ENCODE results near the gene ZNF385B.

DNA sequence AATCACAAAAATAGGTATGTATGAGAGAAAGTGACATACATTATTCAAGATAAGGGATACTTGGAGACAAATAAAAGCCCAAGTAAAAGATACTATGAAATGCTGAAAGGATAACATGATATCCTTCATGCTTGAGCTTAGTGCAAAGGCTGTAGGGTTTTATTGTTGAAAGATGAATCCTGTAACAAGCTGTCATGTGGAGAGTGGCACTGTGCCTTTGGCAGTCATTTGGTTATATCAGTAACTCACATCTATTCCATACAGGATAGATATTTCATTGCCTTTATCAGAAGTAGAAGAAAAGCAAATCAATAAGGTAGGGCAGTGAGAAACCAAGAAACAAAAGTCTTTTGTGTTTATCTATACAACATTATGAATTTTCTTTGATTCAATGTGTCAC is 211.0 kb downstream of the ZNF385B start:
- TF ChIP-seq CTCF (IDR thresholded peaks at IDR 0.05): no peak
- TF ChIP-seq POLR2A (IDR thresholded peaks at IDR 0.05; ENCODE audit: low read depth): no peak
- no peak for TF ChIP-seq POLR2AphosphoS5 (IDR thresholded peaks at IDR 0.05)
- no peak for TF ChIP-seq EP300 (IDR thresholded peaks at IDR 0.05)

Measured in esophagus muscularis mucosa (tissue), 4 donors.